HCT116 (cell line): ENCODE results near the gene UBXN10. TPM values are rescaled to one million over a fixed set of nuclear protein-coding genes. Genes with fewer than 3 reads are reported as not detected.
A peak's percentile ranks its signal among the peaks of the same experiment; 100 is the strongest.

Experiments used
- ATAC-seq: fragments of 200-7000 bp; cut with Tn5 transposase; 2 replicates; pipeline ENCODE4 v1.9.1; 2020; ENCODE audit warnings: mild to moderate bottlenecking, moderate library complexity
- BruUV-seq: library from RNA; stranded (reverse); fragments of 400-500 nt; replicated peaks from 2 replicates; lab custom pipeline; 2021; lab: Mats Ljungman, UMichigan
- CTCF ChIA-PET: fragments of 300-600 bp; sonication (Branson Sonifier 250); formaldehyde crosslinking; loops from one replicate; lab custom pipeline; 2021; ENCODE audit warnings: antibody characterized with exemption; lab: Charles Lee
- POLR2A ChIA-PET: fragments of 300-600, 350-600 bp; sonication (Branson Sonifier 250); formaldehyde crosslinking; loops from one replicate; lab custom pipeline; 2021; ENCODE audit warnings: antibody characterized with exemption; lab: Charles Lee
- RAD21 ChIA-PET, 2 experiments: fragments of 300-600 bp; sonication (Branson Sonifier 250); formaldehyde crosslinking; loops; one replicate each; lab custom pipeline; 2023; ENCODE audit warnings: low total read pairs in 2 of 2; ENCODE audit not compliant: uncharacterized antibody in 2 of 2, unreplicated experiment in 2 of 2, low non-redundant PET in 1 of 2; lab: Charles Lee
- DNase-seq: peaks from one replicate; pipeline ENCODE4 v3.0.0-alpha.2; 2010; ENCODE audit warnings: low read depth, low spot score
- H2AFZ ChIP-seq: fragments of 200-600 bp; shearing (Covaris generic), sonication (generic); 2 replicates; pipeline ENCODE4 v1.6.1; 2017; ENCODE audit warnings: low read depth, mixed run types, mixed read lengths, antibody characterized with exemption, low read length; ENCODE audit not compliant: poor library complexity, severe bottlenecking
- H3K27ac ChIP-seq: 2 replicates; pipeline ENCODE4 v1.5.1; 2012; ENCODE audit warnings: low read depth, low read length
- H3K27me3 ChIP-seq: fragments of 200-600 bp; sonication (generic); 2 replicates; pipeline ENCODE4 v1.6.1; 2016; ENCODE audit warnings: mixed run types, low read length, mixed read lengths; ENCODE audit not compliant: insufficient read depth
- H3K36me3 ChIP-seq, 2 experiments: fragments of 200-500 bp in 1 of 2; fragments of 200-600 bp in 1 of 2; sonication (Bioruptor generic) in 1 of 2; sonication (generic) in 1 of 2; 2 replicates each; pipeline versions ENCODE4 v1.5.1 to v1.6.1; 2014 to 2016; ENCODE audit warnings: low read length in 2 of 2, inconsistent platforms in 1 of 2, mixed read lengths in 1 of 2, mixed run types in 1 of 2; ENCODE audit not compliant: insufficient read depth in 2 of 2, control insufficient read depth in 1 of 2
- H3K4me1 ChIP-seq, 2 experiments: fragments of 200-600 bp in 1 of 2; sonication (generic) in 1 of 2; 2 replicates each; pipeline versions ENCODE4 v1.5.1 to v1.6.1; 2012 to 2017; ENCODE audit warnings: low read length in 2 of 2, inconsistent platforms in 1 of 2, mild to moderate bottlenecking in 1 of 2, mixed read lengths in 1 of 2, mixed run types in 1 of 2, moderate library complexity in 1 of 2; ENCODE audit not compliant: insufficient read depth in 2 of 2, control insufficient read depth in 1 of 2
- H3K4me2 ChIP-seq: fragments of 200-600 bp; sonication (generic); 2 replicates; pipeline ENCODE4 v1.6.1; 2017; ENCODE audit warnings: mixed run types, low read length, mixed read lengths
- H3K4me3 ChIP-seq, 2 experiments: fragments of 200-600 bp in 1 of 2; sonication (generic) in 1 of 2; replicated peaks in 1 of 2; 2 replicates each; pipeline ENCODE4 v1.5.1; 2011 to 2016; ENCODE audit warnings: low read length in 2 of 2, control low read depth in 1 of 2, low read depth in 1 of 2, mild to moderate bottlenecking in 1 of 2, mixed read lengths in 1 of 2, mixed run types in 1 of 2
- H3K79me2 ChIP-seq: fragments of 200-600 bp; sonication (generic); 2 replicates; pipeline ENCODE4 v1.6.1; 2017; ENCODE audit warnings: mild to moderate bottlenecking, mixed run types, low read length, moderate library complexity, mixed read lengths; ENCODE audit not compliant: insufficient read depth
- H3K9ac ChIP-seq: fragments of 200-600 bp; sonication (generic); 2 replicates; pipeline ENCODE4 v1.6.1; 2016; ENCODE audit warnings: low read length, mixed read lengths
- H3K9me2 ChIP-seq: fragments of 200-600 bp; sonication (generic), shearing (Covaris generic); 2 replicates; pipeline ENCODE4 v1.6.1; 2017; ENCODE audit warnings: mixed run types, mild to moderate bottlenecking, moderate library complexity; ENCODE audit not compliant: insufficient read depth
- H3K9me3 ChIP-seq, 2 experiments: fragments of 200-500 bp in 1 of 2; fragments of 200-600 bp in 1 of 2; sonication (Bioruptor generic) in 1 of 2; sonication (generic) in 1 of 2; 2 replicates each; pipeline ENCODE4 v1.6.1; 2014 to 2017; ENCODE audit warnings: low read length in 2 of 2, mixed read lengths in 2 of 2, inconsistent platforms in 1 of 2, low read depth in 1 of 2, mild to moderate bottlenecking in 1 of 2, mixed run types in 1 of 2, moderate library complexity in 1 of 2; ENCODE audit not compliant: control insufficient read depth in 1 of 2, insufficient read depth in 1 of 2
- H4K20me1 ChIP-seq: fragments of 200-600 bp; sonication (generic), shearing (Covaris generic); 2 replicates; pipeline ENCODE4 v1.6.1; 2017; ENCODE audit warnings: mixed run types, mild to moderate bottlenecking, moderate library complexity; ENCODE audit not compliant: insufficient read depth
- CEBPB ChIP-seq: IDR thresholded peaks from 2 replicates; pipeline ENCODE4 v1.6.1; 2012; ENCODE audit warnings: low read depth
- EZH2 ChIP-seq: fragments of 200-600 bp; sonication (generic); IDR thresholded peaks from 2 replicates; pipeline ENCODE4 v1.6.1; 2017; ENCODE audit warnings: antibody characterized with exemption, mixed run types
- MAX ChIP-seq: IDR thresholded peaks from 2 replicates; pipeline ENCODE4 v1.6.1; 2012
- POLR2A ChIP-seq: IDR thresholded peaks from 2 replicates; pipeline ENCODE4 v1.7.0; 2011; ENCODE audit warnings: borderline replicate concordance; ENCODE audit not compliant: insufficient read depth, insufficient read length; ENCODE audit errors: extremely low read depth
- RAD21 ChIP-seq: IDR thresholded peaks from 2 replicates; pipeline ENCODE4 v1.6.1; 2012; ENCODE audit warnings: low read depth, mild to moderate bottlenecking
- SIN3A ChIP-seq: IDR thresholded peaks from 2 replicates; pipeline ENCODE4 v1.6.1; 2012; ENCODE audit warnings: low read depth
- SP1 ChIP-seq: IDR thresholded peaks from 2 replicates; pipeline ENCODE4 v1.6.1; 2012; ENCODE audit warnings: low read depth
- TCF7L2 ChIP-seq: IDR thresholded peaks from 2 replicates; pipeline ENCODE4 v1.7.0; 2011; ENCODE audit warnings: borderline replicate concordance, inconsistent platforms; ENCODE audit not compliant: insufficient read depth, insufficient read length; ENCODE audit errors: extremely low read depth
- YY1 ChIP-seq: IDR thresholded peaks from 2 replicates; pipeline ENCODE4 v1.6.1; 2011; ENCODE audit warnings: low read length, low read depth, moderate library complexity, mild to moderate bottlenecking; ENCODE audit not compliant: insufficient replicate concordance; ENCODE audit errors: extremely low read depth
- ZFX ChIP-seq: fragments of 450-650 bp; IDR thresholded peaks from 2 replicates; pipeline ENCODE4 v1.6.1; 2017
- ZNF274 ChIP-seq: fragments of 200-500 bp; sonication (Bioruptor generic); IDR thresholded peaks from 2 replicates; pipeline ENCODE4 v1.6.1; 2014; ENCODE audit warnings: mild to moderate bottlenecking, low read depth, low read length, inconsistent platforms
- intact Hi-C: fragments of 100-400 bp; cut with micrococcal nuclease; formaldehyde crosslinking; loops from 2 replicates; pipeline ENCODE4 v1.10.0; 2022
- total RNA-seq: library from RNA; stranded (reverse); gene quantifications from one replicate; pipeline ENCODE4 v1.2.1, GENCODE V29; 2021; ENCODE audit not compliant: unreplicated experiment
- TF ChIP-seq, protein P1 (sequence below): IDR thresholded peaks from 2 replicates; pipeline ENCODE4 v1.6.1; 2011; ENCODE audit warnings: mild to moderate bottlenecking, low read length, moderate library complexity; ENCODE audit not compliant: insufficient replicate concordance; ENCODE audit errors: extremely low read depth

Gene UBXN10
- total RNA-seq, 1 experiment from 2014 or later = not detected

DNA sequence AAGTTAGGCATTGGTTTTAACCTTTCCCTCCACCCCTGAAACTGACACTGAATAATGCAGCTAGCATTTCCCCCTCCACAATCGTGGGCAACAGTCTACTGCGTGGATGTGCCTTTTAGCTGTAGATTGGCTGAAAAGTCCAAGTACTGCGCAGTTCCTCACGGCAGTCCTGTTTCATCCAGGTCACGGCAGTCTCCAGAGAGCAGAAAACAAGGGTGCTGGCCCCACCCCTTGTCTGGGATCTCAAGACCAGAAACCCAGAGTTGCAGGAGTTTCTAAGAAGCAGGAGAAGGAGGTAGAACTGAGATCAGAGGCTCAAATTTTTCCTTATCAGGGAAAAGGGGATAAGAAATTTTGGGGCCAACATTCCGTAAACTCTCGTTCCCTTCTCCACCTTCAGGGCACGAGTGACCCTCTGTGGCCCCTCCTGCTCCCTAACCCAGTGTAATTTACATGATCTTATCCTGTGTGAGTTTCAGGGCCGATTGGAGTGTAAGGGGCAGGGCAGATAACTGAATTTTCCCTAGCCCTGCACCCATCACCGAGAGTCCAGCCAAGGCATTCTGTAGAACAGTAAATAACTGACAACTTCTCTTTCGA is 26.3 kb downstream of the UBXN10 start:
- TF ChIP-seq TCF7L2 = no peak
- no peak for TF ChIP-seq SP1
- no peak for TF ChIP-seq SIN3A
- TF ChIP-seq RAD21 = no peak
- TF ChIP-seq, protein P1, sequence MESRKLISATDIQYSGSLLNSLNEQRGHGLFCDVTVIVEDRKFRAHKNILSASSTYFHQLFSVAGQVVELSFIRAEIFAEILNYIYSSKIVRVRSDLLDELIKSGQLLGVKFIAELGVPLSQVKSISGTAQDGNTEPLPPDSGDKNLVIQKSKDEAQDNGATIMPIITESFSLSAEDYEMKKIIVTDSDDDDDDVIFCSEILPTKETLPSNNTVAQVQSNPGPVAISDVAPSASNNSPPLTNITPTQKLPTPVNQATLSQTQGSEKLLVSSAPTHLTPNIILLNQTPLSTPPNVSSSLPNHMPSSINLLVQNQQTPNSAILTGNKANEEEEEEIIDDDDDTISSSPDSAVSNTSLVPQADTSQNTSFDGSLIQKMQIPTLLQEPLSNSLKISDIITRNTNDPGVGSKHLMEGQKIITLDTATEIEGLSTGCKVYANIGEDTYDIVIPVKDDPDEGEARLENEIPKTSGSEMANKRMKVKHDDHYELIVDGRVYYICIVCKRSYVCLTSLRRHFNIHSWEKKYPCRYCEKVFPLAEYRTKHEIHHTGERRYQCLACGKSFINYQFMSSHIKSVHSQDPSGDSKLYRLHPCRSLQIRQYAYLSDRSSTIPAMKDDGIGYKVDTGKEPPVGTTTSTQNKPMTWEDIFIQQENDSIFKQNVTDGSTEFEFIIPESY = no peak
- TF ChIP-seq YY1 = no peak
- no peak for TF ChIP-seq ZNF274
- no peak for TF ChIP-seq CEBPB
- TF ChIP-seq ZFX = no peak
- no peak for TF ChIP-seq MAX
- TF ChIP-seq EZH2 = no peak
- no peak for TF ChIP-seq POLR2A
- BruUV-seq = no TSS peak
- no peak overlapping the region for H3K9ac ChIP-seq
- ChIA-PET POLR2A (interaction anchor here (1.5 kb wide), 1 partner anchor 282 kb away, joined by 12 read pairs; no protein-coding TSS in a partner anchor), CTCF (interaction anchor here (0.6 to 4.4 kb wide), 18 partner anchors 9 to 376 kb away, joined by 3 to 47 read pairs (median 3); no protein-coding TSS in a partner anchor), RAD21 (interaction anchor here (0.6 to 1.3 kb wide), 3 partner anchors 96 to 294 kb away, joined by 4 to 6 read pairs (median 6); no protein-coding TSS in a partner anchor)
- H3K36me3 ChIP-seq = no peaks in the 10 kb centered on the region
- no peak for DNase-seq
- H3K27me3 ChIP-seq = no peaks in the 10 kb centered on the region
- peak overlapping the region; percentile 81 for H2AFZ ChIP-seq
- H4K20me1 ChIP-seq = no peaks in the 10 kb centered on the region
- peaks cover 9 to 28% of the 10 kb centered on the region in 2 experiments for H3K4me1 ChIP-seq
- H3K4me2 ChIP-seq = peak overlapping the region; percentile 67
- H3K27ac ChIP-seq = no peak overlapping the region
- ATAC-seq = no peak
- no peaks in the 10 kb centered on the region for H3K79me2 ChIP-seq
- no peaks in the 10 kb centered on the region for H3K9me3 ChIP-seq
- intact Hi-C loops = loop anchor here (10.0 kb wide), 2 partner anchors 153 to 423 kb away; partner anchors contain the start of gene PINK1
- H3K4me3 ChIP-seq = no peak overlapping the region
- H3K9me2 ChIP-seq = no peaks in the 10 kb centered on the region
